C4-2B (cell line): ENCODE results near the gene TMEM60.
"Not testable (repeated sequence)": the region's sequence is repeated elsewhere in the genome, so short reads cannot be mapped to it uniquely, and the experiment has no call there.

Source experiments
- H3K27ac ChIP-seq: fragments of 450-650 bp; 2 replicates; pipeline ENCODE4 v1.5.1; 2017
- CTCF ChIP-seq: fragments of 450-650 bp; conservative IDR thresholded peaks from 2 replicates; pipeline ENCODE4 v1.5.1; 2017; ENCODE audit warnings: mild to moderate bottlenecking
- ZFX ChIP-seq: fragments of 450-650 bp; IDR thresholded peaks from 2 replicates; pipeline ENCODE4 v1.6.1; 2017

TMEM60 gene

GRCh38 chr7:77798394-77799077 is at the start of gene TMEM60, which contains the start of gene PHTF2:
TSS of gene TMEM60 (minus strand) at chr7:77798434. CDS start at chr7:77794373, 4,061 bp downstream.
TSS of gene PHTF2 (plus strand) at chr7:77798773.
- no peak for TF ChIP-seq ZFX
- TF ChIP-seq CTCF = peak; percentile 84
- H3K27ac ChIP-seq = peak within 1 kb of the TSS; percentile 94

- no peak for TF ChIP-seq ZFX
- no peak for TF ChIP-seq CTCF
- H3K27ac ChIP-seq = no peak overlapping the region
Measured at GRCh38 chr7:77846317-77847092, 48.3 kb upstream of the TMEM60 start.

GRCh38 chr7:77843194-77843593 is 45.0 kb upstream of the TMEM60 start:
- TF ChIP-seq CTCF (no peak), ZFX (no peak)
- H3K27ac ChIP-seq = no peak overlapping the region

- no peak overlapping the region for H3K27ac ChIP-seq
- TF ChIP-seq CTCF (no peak), ZFX (no peak)
Measured at GRCh38 chr7:77839919-77840318, 41.7 kb upstream of the TMEM60 start.

- no peak overlapping the region for H3K27ac ChIP-seq
- TF ChIP-seq CTCF = no peak
- no peak for TF ChIP-seq ZFX
Measured at GRCh38 chr7:77838929-77839491, 40.8 kb upstream of the TMEM60 start.

- TF ChIP-seq ZFX (no peak), CTCF (no peak)
- H3K27ac ChIP-seq = no peak overlapping the region
Measured at GRCh38 chr7:77837966-77838365, 39.7 kb upstream of the TMEM60 start.

GRCh38 chr7:77837275-77837674 is 39.0 kb upstream of the TMEM60 start:
- TF ChIP-seq CTCF (no peak), ZFX (no peak)
- no peak overlapping the region for H3K27ac ChIP-seq

- H3K27ac ChIP-seq = not testable (repeated sequence)
Measured at GRCh38 chr7:77836425-77836824, 38.2 kb upstream of the TMEM60 start.
